Muscle layer of duodenum (tissue), 2 donors: Measurements from ENCODE around the gene CDC14A.
"Not testable (repeated sequence)": the region's sequence is repeated elsewhere in the genome, so short reads cannot be mapped to it uniquely, and the experiment has no call there.

Source experiments
- H3K27ac ChIP-seq: one replicate; pipeline ENCODE4 v1.7.0; 2013; ENCODE audit warnings: mild to moderate bottlenecking, low read length
- H3K27me3 ChIP-seq: one replicate; pipeline ENCODE4 v1.7.0; 2013; ENCODE audit warnings: low read depth, mild to moderate bottlenecking, control low read depth, low read length
- H3K36me3 ChIP-seq, 2 donors: one replicate each; pipeline ENCODE4 v1.7.0; 2013; ENCODE audit warnings: low read length in 2 of 2, control low read depth in 1 of 2, mild to moderate bottlenecking in 1 of 2; ENCODE audit not compliant: insufficient read depth in 2 of 2, control insufficient read depth in 1 of 2
- H3K4me1 ChIP-seq, 2 donors: one replicate each; pipeline ENCODE4 v1.7.0; 2013; ENCODE audit warnings: low read length in 2 of 2, mild to moderate bottlenecking in 2 of 2, control low read depth in 1 of 2, moderate library complexity in 1 of 2; ENCODE audit not compliant: insufficient read depth in 2 of 2, control insufficient read depth in 1 of 2
- H3K4me3 ChIP-seq, 2 donors: one replicate each; pipeline ENCODE4 v1.7.0; 2013; ENCODE audit warnings: low read length in 2 of 2, low read depth in 1 of 2, mild to moderate bottlenecking in 1 of 2
- H3K9me3 ChIP-seq, 2 donors: one replicate each; pipeline ENCODE4 v1.7.0; 2013; ENCODE audit warnings: low read length in 2 of 2, control low read depth in 1 of 2, mild to moderate bottlenecking in 1 of 2; ENCODE audit not compliant: control insufficient read depth in 1 of 2
- donor health status: healthy.

Gene CDC14A

DNA sequence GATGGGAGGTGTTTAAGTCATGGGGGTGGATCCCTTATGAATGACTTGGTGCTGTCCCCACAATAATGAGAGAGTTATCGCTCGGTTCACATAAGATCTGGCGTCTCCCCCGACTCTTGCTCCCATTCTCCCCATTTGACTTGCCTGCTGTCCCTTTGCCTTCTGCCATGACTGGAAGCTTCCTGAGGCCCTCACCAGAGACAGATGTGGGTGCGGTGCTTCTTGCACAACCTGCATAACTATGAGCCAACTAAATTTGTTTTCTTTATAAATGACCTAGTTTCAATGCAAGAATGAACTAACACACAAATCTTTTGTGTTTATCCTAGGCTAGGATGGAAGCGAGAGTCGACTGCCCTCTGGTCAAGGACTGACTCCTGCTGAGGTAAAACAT, 31.2 kb upstream of the CDC14A start:
- Histone ChIP-seq H3K36me3 (no peaks in the 10 kb centered on the region), H3K27ac (no peak overlapping the region), H3K4me1 (peaks cover 0 to 4% of the 10 kb centered on the region in 2 donors), H3K4me3 (no peak overlapping the region), H3K9me3 (peaks cover 0 to 13% of the 10 kb centered on the region in 2 donors), H3K27me3 (no peaks in the 10 kb centered on the region)

DNA sequence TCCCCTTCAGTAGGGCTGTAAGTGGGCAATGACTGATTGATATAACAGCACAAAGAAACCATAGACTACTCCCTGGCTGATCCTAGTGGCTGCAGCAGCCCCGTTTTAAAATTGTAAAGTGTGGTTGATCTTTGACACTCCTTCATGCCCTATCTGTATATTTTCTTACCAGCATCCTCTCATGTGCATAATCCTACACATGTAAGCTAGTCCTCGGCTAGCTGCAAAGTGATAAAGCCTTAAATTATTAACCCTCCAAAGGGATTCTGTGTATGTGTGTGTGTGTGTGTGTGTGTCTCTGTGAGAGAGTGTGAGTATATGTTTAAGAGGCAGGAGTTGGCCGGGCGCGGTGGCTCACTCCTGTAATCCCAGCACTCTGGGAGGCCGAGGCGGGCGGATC, 30.8 kb upstream of the CDC14A start:
- Histone ChIP-seq H3K9me3 (peaks cover 0 to 13% of the 10 kb centered on the region in 2 donors), H3K27me3 (no peaks in the 10 kb centered on the region), H3K4me3 (no peak overlapping the region), H3K27ac (no peak overlapping the region), H3K36me3 (no peaks in the 10 kb centered on the region), H3K4me1 (peaks cover 0 to 4% of the 10 kb centered on the region in 2 donors)

DNA sequence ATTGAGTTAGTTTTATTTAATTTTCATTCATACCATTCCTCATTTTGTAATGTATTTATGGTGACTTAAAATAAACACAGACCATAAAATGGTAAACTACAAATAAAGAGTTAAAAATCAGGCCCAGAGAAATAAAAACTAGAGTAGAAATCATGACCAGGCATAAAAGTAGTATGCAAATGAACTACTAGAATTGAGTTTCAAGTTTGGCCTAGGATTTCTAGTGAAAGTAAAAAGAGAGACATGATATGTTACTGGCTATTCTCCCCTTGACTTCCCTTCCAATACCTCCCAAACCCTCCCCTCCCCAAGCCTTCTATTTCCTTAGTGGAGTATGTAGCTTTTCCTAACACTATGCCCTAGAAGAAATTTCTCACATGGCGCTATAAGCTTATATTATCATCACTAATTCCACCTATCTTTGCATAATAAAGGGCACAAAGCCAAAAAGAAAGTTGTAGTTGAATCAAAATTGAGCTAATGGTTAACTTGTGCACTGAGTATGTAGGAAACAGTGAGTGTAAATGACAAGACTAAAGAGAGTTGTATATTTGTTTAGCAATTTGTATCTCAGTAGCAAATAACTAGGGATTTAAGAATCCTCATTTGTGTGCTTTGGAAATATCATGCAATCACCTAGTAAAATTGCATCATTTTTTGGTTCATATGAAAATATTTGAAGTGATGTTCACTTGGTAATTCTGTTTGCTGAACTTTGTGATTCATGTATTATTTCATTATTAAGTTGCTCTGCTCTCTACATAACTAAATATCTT, 29.7 kb upstream of the CDC14A start:
- H3K4me1 ChIP-seq = peaks cover 0 to 4% of the 10 kb centered on the region in 2 donors
- H3K36me3 ChIP-seq = no peaks in the 10 kb centered on the region
- peaks cover 0 to 13% of the 10 kb centered on the region in 2 donors for H3K9me3 ChIP-seq
- no peak overlapping the region for H3K4me3 ChIP-seq
- no peak overlapping the region for H3K27ac ChIP-seq
- H3K27me3 ChIP-seq = no peaks in the 10 kb centered on the region

DNA sequence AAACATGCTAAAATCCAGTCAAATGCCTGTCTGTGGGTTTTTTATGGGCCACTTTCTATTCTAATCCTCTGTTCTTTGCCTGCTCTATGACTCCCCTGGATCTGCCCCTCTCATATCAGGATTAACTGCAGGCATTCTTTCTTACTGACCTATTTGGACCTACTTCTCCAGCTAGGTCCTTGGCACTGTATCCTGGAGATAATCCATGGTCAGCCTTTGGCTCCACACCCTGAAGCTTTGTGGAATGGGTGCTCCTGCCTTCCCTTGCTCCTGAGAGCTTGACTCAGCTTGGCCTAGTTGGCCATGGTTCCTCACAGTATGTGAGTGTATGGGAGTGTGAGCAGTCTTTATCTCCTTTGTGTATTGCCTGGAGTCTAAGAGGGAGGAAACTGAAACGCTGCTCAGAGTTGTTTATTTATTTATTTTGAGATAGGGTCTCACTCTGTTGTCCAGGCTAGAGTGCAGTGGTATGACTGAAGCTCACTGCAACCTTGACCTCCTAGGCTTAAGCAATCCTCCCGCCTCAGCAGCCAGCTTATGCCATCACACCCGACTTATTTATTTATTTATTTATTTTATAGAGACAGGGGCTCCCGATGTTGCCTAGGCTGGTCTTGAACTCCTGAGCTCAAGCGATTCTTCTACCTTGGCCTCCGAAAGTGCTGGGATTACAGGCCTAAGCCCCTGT, 28.7 kb upstream of the CDC14A start:
- Histone ChIP-seq H3K9me3 (peaks cover 0 to 13% of the 10 kb centered on the region in 2 donors), H3K27me3 (no peaks in the 10 kb centered on the region), H3K4me3 (no peak overlapping the region), H3K27ac (peak overlapping the region; percentile 43), H3K4me1 (peaks cover 0 to 4% of the 10 kb centered on the region in 2 donors), H3K36me3 (no peaks in the 10 kb centered on the region)

DNA sequence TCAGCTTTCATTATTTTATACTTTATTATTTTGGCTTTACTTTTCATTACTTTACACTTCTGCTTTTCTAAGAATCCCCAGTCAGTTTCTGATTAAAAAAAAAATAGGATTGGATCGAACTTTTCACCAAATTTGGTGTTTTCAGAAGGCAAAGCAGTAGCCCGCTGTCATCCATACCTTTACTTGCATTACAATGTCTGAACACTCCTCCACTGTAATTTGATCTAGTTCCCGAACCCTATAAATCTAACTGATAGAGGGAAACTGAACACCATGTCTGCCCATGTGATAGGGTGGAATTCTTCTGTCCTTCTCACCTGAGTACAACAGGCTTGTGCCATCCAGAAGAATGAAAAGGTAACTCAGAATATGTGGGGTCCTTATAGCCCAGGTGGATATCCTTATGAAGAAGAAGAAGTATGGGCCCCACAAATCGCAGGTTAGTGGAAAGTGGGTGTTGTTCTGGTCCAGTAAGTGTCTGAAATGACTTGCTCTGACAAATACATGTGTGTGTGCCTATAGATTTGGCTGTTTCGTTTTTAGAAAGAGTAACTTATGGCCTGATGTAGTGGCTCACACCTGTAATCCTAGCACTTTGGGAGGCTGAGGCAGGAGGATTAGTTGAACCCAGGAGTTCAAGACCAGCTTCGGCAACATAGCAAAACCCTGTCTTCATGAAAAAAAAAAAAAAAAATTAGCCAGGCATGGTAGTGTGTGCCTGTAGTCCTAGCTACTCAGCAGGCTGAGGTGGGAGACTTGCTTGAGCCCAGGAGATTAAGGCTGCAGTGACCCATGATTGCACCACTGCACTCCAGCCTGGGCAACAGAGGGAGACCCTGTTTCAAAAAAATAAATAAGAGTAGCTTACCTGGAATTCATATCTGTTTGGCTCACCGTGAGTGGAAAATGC, 26.6 kb upstream of the CDC14A start:
- no peak overlapping the region for H3K27ac ChIP-seq
- no peaks in the 10 kb centered on the region for H3K36me3 ChIP-seq
- H3K4me1 ChIP-seq = peaks cover 0 to 4% of the 10 kb centered on the region in 2 donors
- no peaks in the 10 kb centered on the region for H3K27me3 ChIP-seq
- no peaks in the 10 kb centered on the region for H3K9me3 ChIP-seq
- H3K4me3 ChIP-seq = no peak overlapping the region

DNA sequence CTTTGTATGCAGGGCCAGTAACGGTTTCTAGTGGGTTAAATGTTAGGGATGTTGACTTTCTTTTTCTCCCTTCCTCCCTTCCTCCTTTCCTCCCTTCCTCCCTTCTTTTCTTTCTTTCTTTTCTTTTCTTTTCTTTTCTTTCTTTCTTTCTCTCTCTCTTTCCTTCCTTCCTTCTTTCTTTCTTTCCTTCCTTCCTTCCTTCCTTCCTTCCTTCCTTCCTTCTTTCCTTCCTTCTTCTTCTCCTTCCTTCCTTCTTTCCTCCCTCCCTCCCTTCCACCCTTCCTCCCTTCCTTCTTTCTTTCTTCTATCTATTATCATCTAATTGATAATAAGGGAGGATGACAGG, 26.0 kb upstream of the CDC14A start:
- not testable (repeated sequence) for H3K27ac ChIP-seq, H3K9me3 ChIP-seq, H3K4me1 ChIP-seq, H3K36me3 ChIP-seq, H3K27me3 ChIP-seq, H3K4me3 ChIP-seq

DNA sequence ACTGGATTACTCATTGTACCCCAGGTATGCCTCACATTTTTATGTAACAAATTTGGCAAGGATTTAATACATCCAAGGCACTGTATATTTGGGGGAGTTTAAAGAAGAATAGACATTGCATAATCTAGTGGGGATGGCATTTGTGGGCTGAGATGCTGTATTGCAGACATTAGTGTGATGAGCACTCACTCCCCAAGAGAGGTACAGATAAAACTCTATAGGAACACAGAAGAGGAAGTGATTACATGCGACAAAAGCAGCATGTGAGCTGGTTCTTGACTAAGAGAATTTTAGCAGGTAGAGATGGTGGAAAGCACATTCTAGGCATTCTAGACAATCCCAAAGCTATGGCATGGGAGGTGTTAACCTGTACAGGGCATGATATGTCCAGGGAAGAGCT, 24.2 kb upstream of the CDC14A start:
- Histone ChIP-seq H3K4me3 (no peak overlapping the region), H3K4me1 (peaks cover 0 to 4% of the 10 kb centered on the region in 2 donors), H3K27me3 (no peaks in the 10 kb centered on the region), H3K27ac (no peak overlapping the region), H3K9me3 (no peaks in the 10 kb centered on the region), H3K36me3 (no peaks in the 10 kb centered on the region)

DNA sequence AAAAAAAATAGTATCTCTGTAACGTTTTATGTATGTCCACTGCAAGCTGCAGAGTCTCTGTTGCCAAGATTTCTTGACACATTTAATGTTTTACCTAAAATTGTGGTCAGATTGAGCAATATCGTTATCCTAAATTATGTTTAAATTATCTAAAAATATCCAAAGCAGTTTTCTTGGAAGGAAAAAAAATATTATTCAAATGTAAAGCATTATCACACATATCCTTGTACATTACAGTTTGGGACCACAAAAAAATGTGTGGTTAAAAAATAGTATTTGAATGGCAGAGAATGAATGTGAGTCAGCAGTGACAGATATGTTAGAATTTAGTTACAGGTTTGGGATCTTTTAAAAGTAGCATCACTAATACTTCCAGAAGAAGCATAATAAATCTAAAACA, 21.2 kb upstream of the CDC14A start:
- not testable (repeated sequence) for H3K4me1 ChIP-seq, H3K27me3 ChIP-seq, H3K9me3 ChIP-seq, H3K36me3 ChIP-seq, H3K27ac ChIP-seq, H3K4me3 ChIP-seq

DNA sequence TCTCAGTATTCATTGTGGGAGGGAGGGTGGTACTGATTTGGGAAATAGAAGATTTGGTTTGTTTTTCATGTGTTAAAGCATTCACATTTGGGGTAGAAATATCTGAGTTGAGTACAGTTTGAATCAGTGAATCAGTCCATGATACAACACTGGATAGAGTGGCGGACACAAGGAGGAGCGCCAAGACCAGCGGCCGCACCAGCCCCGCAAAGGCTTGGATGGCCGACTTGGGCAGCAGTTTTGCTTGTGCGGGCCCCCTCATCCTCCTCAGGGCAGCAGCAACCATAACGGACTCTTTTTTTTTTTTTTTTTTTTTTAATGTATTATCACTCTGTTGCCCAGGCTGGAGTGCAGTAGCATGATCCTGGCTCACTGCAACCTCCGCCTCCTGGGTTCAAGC, 20.0 kb upstream of the CDC14A start:
- Histone ChIP-seq H3K4me3 (no peak overlapping the region), H3K27ac (no peak overlapping the region), H3K36me3 (no peaks in the 10 kb centered on the region), H3K9me3 (no peaks in the 10 kb centered on the region), H3K4me1 (no peaks in the 10 kb centered on the region), H3K27me3 (no peaks in the 10 kb centered on the region)

DNA sequence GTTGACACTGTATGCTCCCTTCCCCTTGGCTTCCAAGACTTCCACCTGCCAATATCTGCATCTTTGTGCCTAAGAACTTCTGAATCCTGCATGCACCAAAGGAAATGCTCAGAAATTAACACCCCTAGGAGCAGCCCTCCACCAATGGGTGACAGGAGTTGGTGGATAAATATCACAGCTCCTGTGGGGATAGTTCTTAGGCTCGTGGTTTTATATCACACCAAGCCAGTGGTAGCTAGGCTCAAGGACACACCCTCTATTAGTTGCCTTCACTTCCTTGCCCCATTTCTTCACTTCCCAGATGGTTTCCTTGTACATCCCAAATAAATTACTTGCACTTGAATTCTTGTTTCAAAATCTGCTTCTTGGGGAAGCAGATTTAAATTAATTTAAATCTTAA, 16.9 kb upstream of the CDC14A start:
- Histone ChIP-seq H3K27ac (no peak overlapping the region), H3K9me3 (no peaks in the 10 kb centered on the region), H3K27me3 (no peaks in the 10 kb centered on the region), H3K4me1 (no peaks in the 10 kb centered on the region), H3K4me3 (no peak overlapping the region), H3K36me3 (no peaks in the 10 kb centered on the region)

DNA sequence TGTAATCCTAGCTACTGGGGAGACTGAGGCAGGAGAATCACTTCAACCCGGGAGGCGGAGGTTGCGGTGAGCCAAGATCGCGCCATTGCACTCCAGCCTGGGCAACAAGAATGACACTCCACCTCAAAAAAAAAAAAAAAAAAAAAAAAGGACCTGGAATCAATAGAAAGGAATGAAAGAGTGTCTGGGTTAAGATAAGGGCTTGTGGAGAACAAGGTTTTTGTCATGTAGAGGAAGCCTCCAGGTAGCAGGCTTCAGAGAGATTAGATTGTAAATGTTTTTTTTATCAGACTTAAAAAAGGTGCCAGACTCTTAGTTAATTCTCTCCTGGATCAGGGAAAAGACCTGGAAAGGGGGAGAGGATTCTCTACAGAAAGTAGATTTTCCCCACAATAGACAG, 14.4 kb upstream of the CDC14A start:
- H3K4me1 ChIP-seq, H3K9me3 ChIP-seq, H3K27ac ChIP-seq, H3K27me3 ChIP-seq, H3K36me3 ChIP-seq, H3K4me3 ChIP-seq: not testable (repeated sequence)
